ENCODE data around the gene CCDC157. TPM values are rescaled to one million over a fixed set of nuclear protein-coding genes. Genes with fewer than 3 reads are reported as not detected.

Gene CCDC157
- total and polyA plus RNA-seq, 9 of the 15 experiments (the other 6 are each of a cell fraction or from before 2014, with no cell fraction given): 0.04 to 1.3 (median 0.68) TPM

DNA sequence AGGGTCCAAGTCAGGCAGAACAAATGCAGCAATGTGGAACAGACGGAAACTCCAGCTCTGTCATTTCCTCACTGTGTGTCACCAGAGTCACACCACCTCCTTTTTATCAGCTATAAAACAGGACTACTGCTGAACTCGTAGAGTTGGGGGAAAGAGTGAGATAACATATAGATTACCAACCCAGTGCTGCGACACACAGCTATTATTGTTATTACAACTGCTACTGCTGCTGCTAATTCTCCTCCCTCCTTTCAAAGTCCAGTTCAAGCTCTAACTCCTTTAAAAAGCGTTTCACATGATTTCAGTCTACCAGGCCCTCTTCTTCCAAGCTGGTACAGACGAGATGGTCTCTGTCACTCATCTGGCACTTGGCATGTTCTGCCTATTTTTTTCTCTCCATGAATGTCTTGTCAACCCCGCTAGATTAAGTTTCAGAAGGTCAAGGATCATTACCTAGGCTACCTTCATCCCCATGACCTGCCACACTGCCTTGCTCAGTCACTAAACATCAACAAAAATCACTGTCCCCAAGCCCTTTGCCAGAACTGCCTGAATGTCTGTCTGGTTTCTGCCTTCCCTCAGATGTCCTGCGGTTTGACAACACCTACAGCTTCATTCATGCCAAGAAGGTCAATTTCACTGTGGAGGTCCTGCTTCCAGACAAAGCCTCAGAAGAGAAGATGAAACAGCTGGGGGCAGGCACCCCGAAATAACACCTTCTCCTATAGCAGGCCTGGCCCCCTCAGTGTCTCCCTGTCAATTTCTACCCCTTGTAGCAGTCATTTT is 65.1 kb downstream of the CCDC157 start (continued):
- TF ChIP-seq, protein P1, sequence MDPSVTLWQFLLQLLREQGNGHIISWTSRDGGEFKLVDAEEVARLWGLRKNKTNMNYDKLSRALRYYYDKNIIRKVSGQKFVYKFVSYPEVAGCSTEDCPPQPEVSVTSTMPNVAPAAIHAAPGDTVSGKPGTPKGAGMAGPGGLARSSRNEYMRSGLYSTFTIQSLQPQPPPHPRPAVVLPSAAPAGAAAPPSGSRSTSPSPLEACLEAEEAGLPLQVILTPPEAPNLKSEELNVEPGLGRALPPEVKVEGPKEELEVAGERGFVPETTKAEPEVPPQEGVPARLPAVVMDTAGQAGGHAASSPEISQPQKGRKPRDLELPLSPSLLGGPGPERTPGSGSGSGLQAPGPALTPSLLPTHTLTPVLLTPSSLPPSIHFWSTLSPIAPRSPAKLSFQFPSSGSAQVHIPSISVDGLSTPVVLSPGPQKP (CRISPR knock-in tag; IDR thresholded peaks at IDR 0.05): no peak
- TF ChIP-seq XRCC3 (IDR thresholded peaks at IDR 0.05): no peak
- TF ChIP-seq, protein P2, sequence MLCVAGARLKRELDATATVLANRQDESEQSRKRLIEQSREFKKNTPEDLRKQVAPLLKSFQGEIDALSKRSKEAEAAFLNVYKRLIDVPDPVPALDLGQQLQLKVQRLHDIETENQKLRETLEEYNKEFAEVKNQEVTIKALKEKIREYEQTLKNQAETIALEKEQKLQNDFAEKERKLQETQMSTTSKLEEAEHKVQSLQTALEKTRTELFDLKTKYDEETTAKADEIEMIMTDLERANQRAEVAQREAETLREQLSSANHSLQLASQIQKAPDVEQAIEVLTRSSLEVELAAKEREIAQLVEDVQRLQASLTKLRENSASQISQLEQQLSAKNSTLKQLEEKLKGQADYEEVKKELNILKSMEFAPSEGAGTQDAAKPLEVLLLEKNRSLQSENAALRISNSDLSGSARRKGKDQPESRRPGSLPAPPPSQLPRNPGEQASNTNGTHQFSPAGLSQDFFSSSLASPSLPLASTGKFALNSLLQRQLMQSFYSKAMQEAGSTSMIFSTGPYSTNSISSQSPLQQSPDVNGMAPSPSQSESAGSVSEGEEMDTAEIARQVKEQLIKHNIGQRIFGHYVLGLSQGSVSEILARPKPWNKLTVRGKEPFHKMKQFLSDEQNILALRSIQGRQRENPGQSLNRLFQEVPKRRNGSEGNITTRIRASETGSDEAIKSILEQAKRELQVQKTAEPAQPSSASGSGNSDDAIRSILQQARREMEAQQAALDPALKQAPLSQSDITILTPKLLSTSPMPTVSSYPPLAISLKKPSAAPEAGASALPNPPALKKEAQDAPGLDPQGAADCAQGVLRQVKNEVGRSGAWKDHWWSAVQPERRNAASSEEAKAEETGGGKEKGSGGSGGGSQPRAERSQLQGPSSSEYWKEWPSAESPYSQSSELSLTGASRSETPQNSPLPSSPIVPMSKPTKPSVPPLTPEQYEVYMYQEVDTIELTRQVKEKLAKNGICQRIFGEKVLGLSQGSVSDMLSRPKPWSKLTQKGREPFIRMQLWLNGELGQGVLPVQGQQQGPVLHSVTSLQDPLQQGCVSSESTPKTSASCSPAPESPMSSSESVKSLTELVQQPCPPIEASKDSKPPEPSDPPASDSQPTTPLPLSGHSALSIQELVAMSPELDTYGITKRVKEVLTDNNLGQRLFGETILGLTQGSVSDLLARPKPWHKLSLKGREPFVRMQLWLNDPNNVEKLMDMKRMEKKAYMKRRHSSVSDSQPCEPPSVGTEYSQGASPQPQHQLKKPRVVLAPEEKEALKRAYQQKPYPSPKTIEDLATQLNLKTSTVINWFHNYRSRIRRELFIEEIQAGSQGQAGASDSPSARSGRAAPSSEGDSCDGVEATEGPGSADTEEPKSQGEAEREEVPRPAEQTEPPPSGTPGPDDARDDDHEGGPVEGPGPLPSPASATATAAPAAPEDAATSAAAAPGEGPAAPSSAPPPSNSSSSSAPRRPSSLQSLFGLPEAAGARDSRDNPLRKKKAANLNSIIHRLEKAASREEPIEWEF (CRISPR knock-in tag; IDR thresholded peaks at IDR 0.05): no peak; the same call in 1 of the 2 replicates
- TF ChIP-seq TGIF2 (CRISPR knock-in tag; IDR thresholded peaks at IDR 0.05): no peak
- TF ChIP-seq U2AF1 (optimal IDR thresholded peaks at IDR 0.05; ENCODE audit: low read depth, low read length): no peak
- peak in 1 of 2 experiments; percentile 17; a peak in 1 of 4 replicates for TF ChIP-seq RAD21 (CRISPR knock-in tag; conservative IDR thresholded peaks at IDR 0.05 in 1 of 2, IDR thresholded peaks at IDR 0.05 in 1 of 2)
- TF ChIP-seq, protein P3, sequence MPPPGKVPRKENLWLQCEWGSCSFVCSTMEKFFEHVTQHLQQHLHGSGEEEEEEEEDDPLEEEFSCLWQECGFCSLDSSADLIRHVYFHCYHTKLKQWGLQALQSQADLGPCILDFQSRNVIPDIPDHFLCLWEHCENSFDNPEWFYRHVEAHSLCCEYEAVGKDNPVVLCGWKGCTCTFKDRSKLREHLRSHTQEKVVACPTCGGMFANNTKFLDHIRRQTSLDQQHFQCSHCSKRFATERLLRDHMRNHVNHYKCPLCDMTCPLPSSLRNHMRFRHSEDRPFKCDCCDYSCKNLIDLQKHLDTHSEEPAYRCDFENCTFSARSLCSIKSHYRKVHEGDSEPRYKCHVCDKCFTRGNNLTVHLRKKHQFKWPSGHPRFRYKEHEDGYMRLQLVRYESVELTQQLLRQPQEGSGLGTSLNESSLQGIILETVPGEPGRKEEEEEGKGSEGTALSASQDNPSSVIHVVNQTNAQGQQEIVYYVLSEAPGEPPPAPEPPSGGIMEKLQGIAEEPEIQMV (tag; conservative IDR thresholded peaks at IDR 0.05; ENCODE audit: low read depth): no peak
- TF ChIP-seq, protein P4, sequence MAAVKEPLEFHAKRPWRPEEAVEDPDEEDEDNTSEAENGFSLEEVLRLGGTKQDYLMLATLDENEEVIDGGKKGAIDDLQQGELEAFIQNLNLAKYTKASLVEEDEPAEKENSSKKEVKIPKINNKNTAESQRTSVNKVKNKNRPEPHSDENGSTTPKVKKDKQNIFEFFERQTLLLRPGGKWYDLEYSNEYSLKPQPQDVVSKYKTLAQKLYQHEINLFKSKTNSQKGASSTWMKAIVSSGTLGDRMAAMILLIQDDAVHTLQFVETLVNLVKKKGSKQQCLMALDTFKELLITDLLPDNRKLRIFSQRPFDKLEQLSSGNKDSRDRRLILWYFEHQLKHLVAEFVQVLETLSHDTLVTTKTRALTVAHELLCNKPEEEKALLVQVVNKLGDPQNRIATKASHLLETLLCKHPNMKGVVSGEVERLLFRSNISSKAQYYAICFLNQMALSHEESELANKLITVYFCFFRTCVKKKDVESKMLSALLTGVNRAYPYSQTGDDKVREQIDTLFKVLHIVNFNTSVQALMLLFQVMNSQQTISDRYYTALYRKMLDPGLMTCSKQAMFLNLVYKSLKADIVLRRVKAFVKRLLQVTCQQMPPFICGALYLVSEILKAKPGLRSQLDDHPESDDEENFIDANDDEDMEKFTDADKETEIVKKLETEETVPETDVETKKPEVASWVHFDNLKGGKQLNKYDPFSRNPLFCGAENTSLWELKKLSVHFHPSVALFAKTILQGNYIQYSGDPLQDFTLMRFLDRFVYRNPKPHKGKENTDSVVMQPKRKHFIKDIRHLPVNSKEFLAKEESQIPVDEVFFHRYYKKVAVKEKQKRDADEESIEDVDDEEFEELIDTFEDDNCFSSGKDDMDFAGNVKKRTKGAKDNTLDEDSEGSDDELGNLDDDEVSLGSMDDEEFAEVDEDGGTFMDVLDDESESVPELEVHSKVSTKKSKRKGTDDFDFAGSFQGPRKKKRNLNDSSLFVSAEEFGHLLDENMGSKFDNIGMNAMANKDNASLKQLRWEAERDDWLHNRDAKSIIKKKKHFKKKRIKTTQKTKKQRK (IDR thresholded peaks at IDR 0.05; ENCODE audit: borderline replicate concordance, low read depth, low read length): no peak
- no peak for TF ChIP-seq SAP30 (IDR thresholded peaks at IDR 0.05; ENCODE audit: borderline replicate concordance, insufficient read depth, low read depth, low read length, poor library complexity, severe bottlenecking)
- no peak for TF ChIP-seq ZZZ3 (IDR thresholded peaks at IDR 0.05)
- TF ChIP-seq ARHGAP35 (IDR thresholded peaks at IDR 0.05; ENCODE audit: partially characterized antibody): no peak
- no peak for TF ChIP-seq SP2 (IDR thresholded peaks at IDR 0.05; ENCODE audit: extremely low read depth, low read depth, low read length, poor library complexity, severe bottlenecking)
